HTR-8/SVneo (cell line): ENCODE data around the gene ROR1.
"Not testable (repeated sequence)": the region's sequence is repeated elsewhere in the genome, so short reads cannot be mapped to it uniquely, and the experiment has no call there.

ENCODE experiments used
- DNase-seq: peaks from one replicate; pipeline ENCODE4 v3.0.0; 2011; ENCODE audit warnings: low spot score, mixed read lengths; ENCODE audit not compliant: insufficient read length
- FAIRE-seq: peaks from 2 replicates; lab custom pipeline; 2011; peaks lifted over from hg19 to GRCh38; lab: Jason Lieb, UNC

ROR1 gene

GRCh38 chr1:63757334-63757733, 16.5 kb upstream of the ROR1 start:
- FAIRE-seq (no peak), DNase-seq (no peak)

DNA sequence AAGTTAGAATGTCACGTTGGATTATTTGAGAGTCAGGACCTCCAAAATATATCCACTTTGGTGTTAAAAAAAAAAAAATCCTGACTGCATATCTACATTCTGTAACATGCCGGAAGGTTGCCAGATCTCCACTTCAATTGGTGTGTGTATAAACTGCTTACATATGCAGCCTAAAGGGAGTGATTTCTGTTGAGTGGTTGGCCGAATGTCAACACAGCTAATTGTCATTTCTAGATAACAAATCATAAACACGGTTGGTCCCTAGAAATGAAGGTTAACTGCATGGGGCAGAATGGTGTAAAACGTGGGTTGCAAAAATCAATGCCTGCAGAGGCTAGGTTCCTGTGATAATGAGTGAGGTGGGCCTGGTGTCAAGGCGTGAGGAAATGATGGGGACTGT, 15.0 kb upstream of the ROR1 start:
- FAIRE-seq (no peak), DNase-seq (no peak)

GRCh38 chr1:63759778-63760177, 14.0 kb upstream of the ROR1 start:
- FAIRE-seq, result no peak
- DNase-seq, result no peak

DNA sequence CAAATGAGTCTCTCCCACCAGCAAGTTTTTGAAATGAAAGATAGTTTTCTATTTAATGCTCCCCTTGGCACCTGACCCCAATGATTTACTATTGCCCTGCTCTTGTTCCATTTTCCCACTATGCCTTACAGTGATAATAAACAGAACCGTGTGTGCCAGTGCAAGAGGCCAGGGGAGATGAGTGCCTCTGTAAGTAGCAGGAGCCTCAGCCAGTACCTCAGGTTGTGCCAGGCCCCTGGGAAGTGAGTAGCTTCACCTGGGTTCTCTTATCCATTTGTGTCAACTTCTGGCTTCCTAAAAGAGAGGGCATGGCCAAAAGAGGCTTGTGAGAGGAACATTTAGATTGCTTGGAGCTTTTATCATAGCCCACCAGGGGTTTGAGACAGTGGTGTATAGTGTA, 3.4 kb upstream of the ROR1 start:
- FAIRE-seq, result no peak
- no peak for DNase-seq

GRCh38 chr1:63772201-63772600, 1.6 kb upstream of the ROR1 start:
- FAIRE-seq, result no peak
- no peak for DNase-seq

DNA sequence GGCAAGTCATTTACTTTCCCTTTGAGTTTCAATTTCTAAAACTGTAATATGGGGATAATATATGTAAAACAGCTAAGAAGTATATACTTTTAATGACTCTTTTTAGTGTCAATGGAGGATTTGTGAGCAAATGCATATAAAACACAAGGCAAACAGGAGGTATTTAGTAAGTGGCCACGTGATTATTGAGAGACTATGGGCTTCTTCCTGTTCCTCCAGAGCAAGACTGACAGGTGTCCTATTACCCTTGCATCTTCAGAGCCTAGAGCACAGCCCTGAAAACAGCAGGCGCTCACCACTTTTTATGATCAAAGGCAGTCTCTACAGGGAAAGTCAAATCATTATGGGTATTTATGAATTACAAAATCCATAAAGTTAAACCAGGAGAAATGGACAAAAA, 941 bp upstream of the ROR1 start:
- DNase-seq, result no peak
- no peak for FAIRE-seq

DNA sequence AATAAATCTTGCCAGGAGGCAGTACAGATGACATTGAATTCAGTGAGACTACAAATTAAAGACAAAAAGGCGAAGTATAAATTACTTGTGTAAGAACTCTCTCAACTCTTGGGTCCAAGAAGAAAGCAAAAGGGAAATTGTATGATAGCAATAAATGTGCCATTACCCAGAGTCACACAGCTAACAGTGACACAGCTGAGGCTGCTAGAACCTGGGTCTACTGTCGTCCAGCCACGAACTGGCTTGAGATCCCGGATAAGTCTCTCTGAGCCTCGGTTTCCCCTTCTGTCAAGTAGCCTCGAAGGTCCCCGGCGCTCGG, 362 bp upstream of the ROR1 start:
- no peak for DNase-seq
- no peak for FAIRE-seq

DNA sequence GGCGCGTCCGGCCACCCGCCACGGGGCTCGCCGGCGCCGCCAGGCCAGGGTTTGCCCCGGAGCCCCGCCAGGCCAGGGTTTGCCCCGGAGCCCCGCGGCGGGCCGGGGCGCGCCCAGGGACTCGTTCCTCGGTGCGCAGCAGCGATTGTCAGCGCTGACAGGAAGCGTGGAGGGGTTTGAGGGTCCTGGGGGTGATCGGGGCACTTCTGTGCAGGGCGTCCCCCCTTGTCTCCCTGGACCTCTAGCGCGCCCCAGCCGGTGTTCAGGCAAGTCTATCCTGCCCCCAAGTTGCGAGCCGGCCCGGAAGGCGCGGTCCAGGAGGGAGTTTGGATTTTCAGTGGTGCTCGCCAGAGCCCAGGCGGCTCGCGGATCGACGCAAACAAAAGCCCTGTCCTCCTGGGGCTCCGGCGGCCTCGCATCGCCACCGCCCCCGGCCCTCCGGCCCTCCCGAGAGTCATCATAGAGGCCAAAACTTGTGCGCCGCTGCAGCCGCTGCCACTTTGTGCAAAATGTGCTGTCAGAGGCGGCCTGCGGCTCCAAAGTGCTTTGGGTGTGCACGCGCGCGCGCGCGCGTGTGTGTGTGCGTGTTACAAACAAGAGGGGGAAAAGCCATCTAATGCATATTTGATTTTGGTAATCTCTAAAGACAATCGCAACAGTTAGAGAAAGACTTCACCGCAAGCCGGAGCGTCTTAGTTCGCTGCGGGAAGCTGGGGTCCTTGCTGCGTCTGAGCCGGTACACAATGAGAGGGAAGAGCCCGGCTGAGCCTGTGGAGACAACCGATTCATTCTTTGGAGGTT, 1.0 kb downstream of the ROR1 start:
- no peak for FAIRE-seq
- peak; percentile 13 for DNase-seq

DNA sequence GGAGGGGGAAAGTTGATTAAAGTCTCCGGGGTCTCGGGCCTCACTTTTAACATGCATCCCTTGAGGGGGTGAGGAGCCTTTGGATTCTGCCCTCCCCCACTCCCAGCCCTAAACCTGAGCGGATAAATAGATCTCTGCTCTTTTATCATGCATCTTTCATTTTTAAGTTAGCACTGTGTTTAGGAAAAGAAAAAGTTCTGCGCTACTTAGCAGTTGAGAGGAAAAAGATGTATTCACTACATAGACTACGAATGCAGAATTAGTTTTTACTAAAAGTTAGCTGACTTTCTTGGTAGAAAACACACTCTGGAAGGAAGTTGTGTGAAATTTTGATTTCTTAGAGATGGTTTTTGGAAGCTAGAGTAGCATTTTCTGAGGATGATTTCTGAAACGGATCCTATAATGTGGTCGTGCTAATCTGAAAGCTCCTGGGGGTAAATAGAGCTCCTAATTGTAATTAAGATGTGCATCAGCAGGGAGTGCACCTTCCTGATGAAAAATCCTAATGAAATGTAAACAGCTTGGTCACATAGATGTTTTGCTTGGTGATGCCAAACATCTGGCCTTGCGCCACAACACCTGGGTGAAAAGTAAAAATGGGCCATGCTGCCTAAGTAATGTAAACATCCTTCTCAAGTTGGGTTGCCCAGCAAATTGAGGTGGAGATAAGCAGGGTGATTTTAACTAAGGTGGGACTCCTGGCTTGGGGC, 1.8 kb downstream of the ROR1 start:
- DNase-seq, result no peak
- no peak for FAIRE-seq

DNA sequence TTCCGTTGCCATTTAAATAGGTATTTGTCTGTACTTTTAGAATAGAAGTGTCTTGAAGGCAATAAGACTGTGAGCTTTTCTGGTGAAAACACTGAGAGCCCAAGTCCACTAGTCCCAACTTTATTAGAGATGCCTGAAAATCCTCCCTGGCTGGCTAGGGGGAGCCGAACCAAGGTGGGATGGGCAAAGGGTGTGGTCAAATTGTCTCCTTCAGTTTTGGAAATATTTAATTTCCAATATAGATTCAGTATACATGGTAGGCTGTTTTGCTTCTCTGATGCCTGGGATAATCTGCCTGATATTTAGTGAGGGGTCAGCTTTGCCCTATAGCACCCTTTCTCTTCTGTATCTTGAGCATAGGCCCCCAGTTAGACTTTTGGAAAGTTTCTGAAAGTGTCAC, 3.5 kb downstream of the ROR1 start:
- no peak for FAIRE-seq
- no peak for DNase-seq

- DNase-seq, result no peak
- no peak for FAIRE-seq
Observed at GRCh38 chr1:63777965-63778880, 4.4 kb downstream of the ROR1 start.

- no peak for DNase-seq
- FAIRE-seq, result no peak
Observed at GRCh38 chr1:63779338-63780211, 5.8 kb downstream of the ROR1 start.

- no peak for FAIRE-seq
- DNase-seq, result no peak
Observed at GRCh38 chr1:63780565-63780964, 6.7 kb downstream of the ROR1 start.

- DNase-seq, result no peak
- no peak for FAIRE-seq
Observed at GRCh38 chr1:63782982-63783381, 9.2 kb downstream of the ROR1 start.

DNA sequence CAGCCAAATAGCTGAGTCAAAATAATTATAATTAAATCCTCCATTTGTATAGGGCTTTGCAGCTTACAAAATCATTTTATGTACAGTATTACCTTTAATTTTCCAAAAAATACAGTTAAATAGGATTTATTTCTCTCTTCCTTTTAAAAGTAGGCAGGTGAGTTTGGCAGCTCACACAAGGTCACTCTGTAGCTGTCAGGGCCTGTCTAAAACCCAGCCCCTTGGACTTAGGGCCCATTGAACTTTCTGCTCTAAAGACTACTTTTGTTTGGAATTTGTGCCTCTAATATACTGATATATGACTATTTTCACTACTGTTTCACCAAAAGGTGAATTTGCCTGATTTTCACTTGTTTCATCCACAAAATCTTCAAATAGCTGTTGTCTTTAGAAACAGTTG, 10.3 kb downstream of the ROR1 start:
- DNase-seq (no peak), FAIRE-seq (no peak)

DNA sequence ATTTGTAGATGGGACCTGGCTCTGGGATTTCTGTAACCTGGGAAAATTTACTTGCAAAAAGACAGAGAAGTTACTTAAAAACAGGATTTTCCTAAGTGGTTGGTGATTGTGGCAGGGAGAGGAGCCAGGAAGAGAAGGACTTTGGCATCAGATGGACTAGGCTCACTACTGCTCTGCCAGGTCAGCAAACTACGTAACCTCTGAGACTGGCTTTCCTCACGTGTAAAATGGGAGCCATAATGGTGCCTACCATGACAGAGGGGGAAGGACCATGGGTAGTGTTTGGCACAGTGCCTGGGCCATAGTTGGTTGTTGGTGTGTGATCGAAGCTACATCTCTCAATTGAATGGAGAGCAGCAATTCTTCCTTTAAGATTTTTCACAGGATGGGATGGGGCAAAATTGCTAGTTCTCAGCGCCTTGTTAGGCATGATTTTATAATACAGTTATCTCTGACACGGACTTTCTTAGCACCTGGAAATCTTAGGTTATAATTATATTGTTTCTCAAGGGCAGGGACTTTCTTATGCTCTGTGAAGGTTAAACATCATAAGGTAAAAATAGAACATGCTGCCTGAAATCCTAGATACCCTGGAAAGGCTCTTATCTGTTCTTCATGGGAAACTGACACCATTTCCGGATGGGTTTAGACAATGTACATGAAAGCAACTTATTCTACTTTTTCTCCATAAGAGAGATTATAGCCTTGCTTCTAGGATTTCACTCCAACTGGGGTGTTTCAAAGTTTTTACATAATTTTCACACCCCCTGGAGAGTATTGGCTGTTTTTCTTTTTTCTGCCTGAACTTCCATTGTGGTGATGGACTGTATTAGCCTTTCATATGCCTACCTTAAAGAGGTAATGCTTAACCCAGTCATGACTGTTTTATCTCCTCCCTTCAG, 10.9 kb downstream of the ROR1 start:
- FAIRE-seq, result no peak

DNA sequence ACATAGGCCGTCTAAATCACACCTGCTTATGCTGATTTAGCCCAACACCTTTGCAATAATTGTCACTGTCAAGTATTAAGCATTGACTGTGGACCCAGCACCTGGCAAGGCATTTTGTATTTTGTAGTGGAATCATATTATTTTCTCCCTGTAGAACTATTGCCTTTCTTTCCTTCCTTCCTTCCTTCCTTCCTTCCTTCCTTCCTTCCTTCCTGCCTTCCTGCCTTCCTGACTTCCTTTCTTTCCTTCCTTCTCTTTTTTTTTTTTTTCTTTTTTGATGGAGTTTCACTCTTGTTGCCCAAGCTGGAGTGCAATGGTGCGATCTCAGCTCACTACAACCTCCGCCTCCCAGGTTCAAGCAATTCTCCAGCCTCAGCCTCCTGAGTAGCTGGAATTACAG, 13.5 kb downstream of the ROR1 start:
- DNase-seq, FAIRE-seq: not testable (repeated sequence)

More for the DNA sequence above, 10.9 kb downstream of the ROR1 start:
- DNase-seq, result no peak

GRCh38 chr1:63787875-63788274, 14.1 kb downstream of the ROR1 start:
- no peak for FAIRE-seq
- DNase-seq, result no peak
